Measurements from ENCODE around the gene KCNRG.

DNA sequence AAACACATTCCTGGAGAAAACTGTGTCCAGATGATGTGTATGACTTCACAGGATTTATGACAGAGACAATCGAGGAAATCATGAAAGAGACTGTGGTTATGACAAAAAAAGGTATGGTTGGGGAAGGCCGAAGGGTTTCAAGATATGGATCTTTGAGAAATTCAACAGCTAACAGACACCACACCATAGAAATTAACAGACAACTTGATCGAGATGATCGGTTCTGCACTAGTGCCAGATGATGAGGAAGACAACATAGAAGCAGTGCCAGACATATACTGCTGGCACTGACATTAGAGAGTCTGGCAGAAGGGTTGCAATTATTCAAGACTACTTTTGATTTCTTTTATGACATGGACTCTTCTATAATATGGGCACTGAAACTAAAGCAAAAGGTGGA, 37.2 kb downstream of the KCNRG start:
- no peak for TF ChIP-seq POLR2AphosphoS5 (IDR thresholded peaks at IDR 0.05; ENCODE audit: insufficient read depth in 1 of 2, low read depth in 1 of 2)
- TF ChIP-seq, protein P1, sequence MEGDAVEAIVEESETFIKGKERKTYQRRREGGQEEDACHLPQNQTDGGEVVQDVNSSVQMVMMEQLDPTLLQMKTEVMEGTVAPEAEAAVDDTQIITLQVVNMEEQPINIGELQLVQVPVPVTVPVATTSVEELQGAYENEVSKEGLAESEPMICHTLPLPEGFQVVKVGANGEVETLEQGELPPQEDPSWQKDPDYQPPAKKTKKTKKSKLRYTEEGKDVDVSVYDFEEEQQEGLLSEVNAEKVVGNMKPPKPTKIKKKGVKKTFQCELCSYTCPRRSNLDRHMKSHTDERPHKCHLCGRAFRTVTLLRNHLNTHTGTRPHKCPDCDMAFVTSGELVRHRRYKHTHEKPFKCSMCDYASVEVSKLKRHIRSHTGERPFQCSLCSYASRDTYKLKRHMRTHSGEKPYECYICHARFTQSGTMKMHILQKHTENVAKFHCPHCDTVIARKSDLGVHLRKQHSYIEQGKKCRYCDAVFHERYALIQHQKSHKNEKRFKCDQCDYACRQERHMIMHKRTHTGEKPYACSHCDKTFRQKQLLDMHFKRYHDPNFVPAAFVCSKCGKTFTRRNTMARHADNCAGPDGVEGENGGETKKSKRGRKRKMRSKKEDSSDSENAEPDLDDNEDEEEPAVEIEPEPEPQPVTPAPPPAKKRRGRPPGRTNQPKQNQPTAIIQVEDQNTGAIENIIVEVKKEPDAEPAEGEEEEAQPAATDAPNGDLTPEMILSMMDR (IDR thresholded peaks at IDR 0.05): no peak
- no peak for TF ChIP-seq POLR2A (IDR thresholded peaks at IDR 0.05)
